GM19372 (cell line): Measurements from ENCODE around the gene PLXNA2.

ENCODE experiments used
- ATAC-seq: cut with Tn5 transposase; IDR thresholded peaks from one replicate; pipeline ENCODE4 v1.9.1; 2021; ENCODE audit warnings: mild to moderate bottlenecking, low read depth, moderate library complexity; ENCODE audit not compliant: unreplicated experiment

PLXNA2 gene

GRCh38 chr1:208081972-208082371 lies 162.2 kb downstream of the PLXNA2 start:
- no peak for ATAC-seq

GRCh38 chr1:208080396-208081286 lies 163.5 kb downstream of the PLXNA2 start:
- ATAC-seq: no peak

- no peak for ATAC-seq
Observed at GRCh38 chr1:208079161-208079560, 165.0 kb downstream of the PLXNA2 start.

GRCh38 chr1:208078752-208079151 lies 165.4 kb downstream of the PLXNA2 start:
- ATAC-seq: no peak

- ATAC-seq: no peak
Observed at GRCh38 chr1:208077232-208078075, 166.7 kb downstream of the PLXNA2 start.

- ATAC-seq: no peak
Observed at GRCh38 chr1:208074353-208074752, 169.8 kb downstream of the PLXNA2 start.

DNA sequence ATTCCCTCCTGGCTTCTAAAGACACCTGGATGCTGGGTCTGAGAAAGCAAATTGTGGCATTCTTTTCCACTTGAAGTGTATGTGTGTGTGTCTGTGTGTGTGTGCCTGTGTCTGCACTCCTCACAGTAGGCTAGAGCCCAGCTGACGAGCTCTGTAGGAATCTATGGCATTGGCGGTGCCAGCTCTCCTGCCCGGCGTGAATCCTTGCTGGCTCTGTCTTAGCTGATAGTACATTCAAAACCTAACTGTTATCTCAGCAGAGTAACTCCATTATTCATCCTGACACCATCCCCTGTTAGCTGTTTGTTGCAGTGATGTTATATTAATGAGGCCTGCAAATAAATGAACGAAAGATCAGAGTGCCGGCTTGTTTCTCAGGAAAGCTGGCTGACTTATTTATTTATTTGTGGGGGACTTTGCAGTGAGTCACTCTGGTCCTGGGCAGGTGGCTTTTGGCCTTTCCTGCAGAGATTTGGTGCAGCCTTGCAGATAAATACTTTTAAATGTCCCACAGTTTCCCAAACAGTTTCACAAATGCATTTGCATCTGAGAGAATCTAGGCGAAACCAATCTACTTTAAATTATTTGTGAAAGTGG lies 172.7 kb downstream of the PLXNA2 start:
- ATAC-seq: no peak

DNA sequence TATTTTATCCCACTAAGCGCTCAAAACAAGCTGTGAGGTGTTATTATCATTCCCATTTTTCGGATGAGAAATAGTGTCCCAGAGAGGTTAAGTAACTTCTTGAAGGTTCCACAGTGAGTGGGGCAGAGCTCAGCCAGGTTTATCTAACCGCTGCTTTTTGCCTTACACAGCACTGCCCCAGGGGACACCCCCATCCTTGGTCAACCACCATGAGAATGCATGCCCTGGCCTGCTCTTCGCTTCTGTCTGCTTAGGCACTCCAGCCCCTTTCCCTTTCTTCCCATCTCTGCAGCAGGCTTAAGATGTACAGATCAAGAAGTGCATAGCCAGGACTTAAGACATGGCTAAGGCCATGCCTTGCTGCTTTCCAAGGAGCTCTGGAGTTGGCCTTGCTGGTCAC lies 174.3 kb downstream of the PLXNA2 start:
- ATAC-seq: no peak

DNA sequence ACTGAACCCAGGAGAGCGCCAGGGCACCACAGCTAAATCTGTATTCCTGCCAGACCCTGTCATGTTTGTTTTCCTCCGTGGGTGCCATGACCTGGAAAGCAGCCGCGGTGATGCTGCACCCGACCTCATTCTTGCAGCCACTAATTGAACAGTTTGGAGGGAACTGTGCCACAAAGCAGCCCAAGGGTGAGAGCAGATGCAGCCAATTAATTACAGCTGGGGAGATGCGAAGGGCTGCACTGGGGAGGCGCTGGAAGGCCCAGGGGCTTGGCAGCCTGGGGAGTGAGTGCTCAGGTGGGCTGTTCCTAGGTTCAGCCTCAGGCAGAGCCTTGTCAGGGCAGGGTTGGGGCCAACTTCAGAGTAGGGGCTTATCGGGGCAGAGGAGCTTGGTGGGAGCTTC lies 174.9 kb downstream of the PLXNA2 start:
- no peak for ATAC-seq

GRCh38 chr1:208068908-208069307 lies 175.3 kb downstream of the PLXNA2 start:
- ATAC-seq: no peak

- ATAC-seq: no peak
Observed at GRCh38 chr1:208068407-208068806, 175.8 kb downstream of the PLXNA2 start.

- no peak for ATAC-seq
Observed at GRCh38 chr1:208066583-208066982, 177.6 kb downstream of the PLXNA2 start.

DNA sequence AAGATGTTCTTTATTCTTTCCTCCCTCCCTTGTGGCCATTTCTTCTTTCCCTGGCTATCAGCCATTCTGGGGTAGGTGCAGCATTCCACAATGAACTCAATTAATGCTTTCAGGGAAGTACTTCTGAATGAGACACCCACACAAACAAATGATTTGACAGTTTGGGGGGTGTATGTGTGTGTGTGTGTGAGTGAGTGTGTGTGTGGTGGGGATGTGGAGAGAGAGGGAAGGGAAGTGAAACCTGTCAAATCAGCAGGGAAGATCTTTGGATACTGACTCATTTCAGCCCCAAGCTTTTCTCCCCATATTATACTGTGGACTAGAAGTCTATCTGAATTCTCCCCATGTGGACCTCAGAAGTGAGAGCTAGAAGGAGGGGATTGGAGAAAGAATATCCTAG lies 178.3 kb downstream of the PLXNA2 start:
- ATAC-seq: no peak

- ATAC-seq: no peak
Observed at GRCh38 chr1:208061632-208062031, 182.6 kb downstream of the PLXNA2 start.

DNA sequence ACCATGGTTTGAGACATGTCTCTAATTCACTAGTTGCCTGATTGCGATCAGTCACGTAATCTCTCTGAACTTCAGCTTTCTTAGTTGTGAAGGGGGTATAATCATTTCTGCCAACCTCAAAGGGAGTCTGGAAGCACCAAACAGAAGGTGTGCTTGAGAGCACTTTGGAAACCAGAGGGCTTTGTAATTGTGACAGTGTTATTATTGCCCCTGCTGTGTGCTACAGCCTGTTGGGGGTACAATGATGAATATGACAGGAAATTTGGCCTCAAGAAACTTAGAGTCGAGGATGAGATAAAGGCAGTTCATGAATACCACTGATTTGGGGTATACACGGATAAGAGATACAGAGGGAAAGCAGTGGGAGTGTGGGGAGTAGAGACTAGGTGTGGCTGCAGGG lies 183.1 kb downstream of the PLXNA2 start:
- ATAC-seq: no peak

- ATAC-seq: no peak
Observed at GRCh38 chr1:208060215-208060869, 183.8 kb downstream of the PLXNA2 start.

DNA sequence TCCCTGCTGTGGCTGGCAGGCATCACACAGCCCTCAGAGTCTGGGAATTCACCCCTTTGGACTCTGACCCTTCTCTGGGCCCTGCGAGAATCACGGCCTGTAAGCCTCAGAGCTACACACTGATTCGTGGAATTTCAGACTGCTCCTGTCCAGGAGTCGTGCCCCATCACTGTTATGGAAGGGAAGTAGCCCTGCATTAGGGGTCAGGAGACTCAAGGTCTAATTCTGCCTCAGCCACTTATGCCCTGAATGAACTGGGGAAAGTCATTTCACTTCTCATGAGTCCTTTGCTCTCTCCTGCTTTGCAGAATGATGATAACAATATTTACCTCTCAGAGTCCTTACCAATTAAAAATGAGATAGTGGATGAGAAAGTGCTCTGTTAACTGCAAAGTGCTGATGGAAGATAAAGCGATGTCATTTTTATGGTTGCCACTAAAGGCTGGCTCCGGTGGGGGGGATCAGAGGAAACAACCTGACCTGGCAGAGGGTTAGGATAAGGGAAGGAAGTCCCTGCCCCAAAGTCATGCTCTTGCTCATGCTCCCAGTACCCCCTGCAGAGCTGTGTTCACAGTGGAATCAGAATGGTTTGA lies 184.7 kb downstream of the PLXNA2 start:
- ATAC-seq: no peak

DNA sequence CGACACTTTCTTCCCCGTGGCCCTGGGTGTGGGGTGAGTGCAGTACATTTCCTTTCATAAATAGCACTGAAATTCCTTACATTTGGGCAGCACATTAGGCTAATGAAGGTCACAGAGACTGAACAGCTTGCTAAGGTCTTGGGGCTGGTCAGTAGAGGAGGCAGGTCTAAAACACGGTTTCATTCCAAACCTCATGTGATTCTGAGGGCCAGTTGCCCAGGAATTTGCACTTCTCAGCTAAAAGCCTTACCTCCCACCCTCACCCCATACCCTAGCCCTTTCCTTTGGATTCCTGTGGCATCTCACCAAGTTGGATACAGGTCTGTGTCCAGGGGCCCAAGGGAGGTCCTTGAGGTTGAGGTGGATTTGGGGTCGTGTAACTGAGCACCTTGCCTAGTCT lies 185.4 kb downstream of the PLXNA2 start:
- ATAC-seq: no peak

DNA sequence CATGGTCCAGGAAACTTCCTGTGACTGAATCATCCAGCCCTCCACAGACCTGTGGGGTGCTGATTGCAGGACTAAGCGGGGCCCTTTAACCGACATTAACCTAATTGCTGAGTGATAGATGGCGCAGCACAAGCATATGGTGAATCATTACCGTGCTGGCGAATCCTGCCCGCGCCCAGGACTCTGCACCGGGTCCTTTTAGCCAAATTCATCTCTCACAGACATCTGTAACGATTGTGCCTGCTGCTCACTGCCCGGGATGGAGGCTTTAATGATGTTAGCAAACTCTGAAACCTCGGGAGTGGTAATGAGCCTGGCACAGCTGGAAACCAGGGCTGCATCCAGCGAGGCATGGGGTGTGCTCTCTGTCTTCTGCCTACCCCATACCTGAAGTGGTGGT lies 185.9 kb downstream of the PLXNA2 start:
- no peak for ATAC-seq

DNA sequence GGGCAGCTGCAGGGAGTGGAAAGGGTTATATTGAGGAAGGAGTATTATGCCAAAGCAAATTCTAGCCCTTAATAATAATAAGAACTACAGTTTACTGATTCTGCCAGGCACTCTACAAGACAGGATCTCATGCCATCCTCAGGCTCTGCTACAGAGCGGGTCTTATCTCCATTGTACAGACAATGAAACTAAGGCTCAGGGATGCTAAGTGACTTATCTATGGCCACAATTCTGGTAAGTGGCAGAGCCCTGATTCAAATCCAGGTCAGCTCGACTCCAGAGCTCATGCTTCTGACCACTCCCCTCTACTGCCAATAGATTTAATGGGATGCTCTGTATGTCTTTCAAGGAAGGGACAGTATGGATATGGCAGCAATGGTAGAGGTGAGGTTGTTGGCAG lies 187.1 kb downstream of the PLXNA2 start:
- ATAC-seq: no peak
